Ammon's horn (tissue), 1 donor: ENCODE results near the gene YES1.
"Not testable (repeated sequence)": the region's sequence is repeated elsewhere in the genome, so short reads cannot be mapped to it uniquely, and the experiment has no call there.

Source experiments
- DNase-seq: peaks from one replicate; pipeline ENCODE4 v3.0.0-alpha.2; 2016; ENCODE audit warnings: low spot score

Gene YES1

DNA sequence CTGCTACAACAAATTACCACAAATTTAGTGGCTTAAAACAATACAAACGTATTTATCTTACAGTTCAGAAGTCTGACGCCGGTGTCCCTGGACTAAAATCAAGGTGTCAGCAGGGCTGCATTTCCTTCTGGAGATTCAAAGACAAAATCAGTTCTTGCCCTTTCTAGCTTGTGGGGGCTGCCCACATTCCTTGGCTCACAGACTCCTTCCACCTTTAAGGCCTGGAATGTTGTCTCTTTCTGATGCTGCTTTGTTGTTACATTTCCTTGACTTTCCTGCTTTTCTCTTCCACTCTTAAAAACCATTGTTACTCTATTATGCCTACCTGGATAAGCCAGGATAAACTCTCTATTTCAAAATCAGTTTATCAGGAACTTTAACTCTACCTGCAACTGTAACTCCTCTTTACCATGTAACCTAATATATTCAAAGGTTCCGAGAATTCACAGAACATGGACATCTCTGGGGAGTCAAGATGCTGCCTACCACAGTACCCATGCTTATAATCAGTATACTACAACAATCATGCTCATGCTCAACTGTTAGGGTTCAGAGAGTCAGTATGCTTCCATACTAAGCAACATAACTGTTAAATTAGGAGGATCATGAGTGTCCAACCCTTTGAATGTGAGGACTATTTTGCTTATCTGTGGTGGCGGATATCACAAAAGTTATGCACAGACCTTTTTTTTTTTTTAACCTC lies 27.4 kb downstream of the YES1 start:
- DNase-seq, result no peak

DNA sequence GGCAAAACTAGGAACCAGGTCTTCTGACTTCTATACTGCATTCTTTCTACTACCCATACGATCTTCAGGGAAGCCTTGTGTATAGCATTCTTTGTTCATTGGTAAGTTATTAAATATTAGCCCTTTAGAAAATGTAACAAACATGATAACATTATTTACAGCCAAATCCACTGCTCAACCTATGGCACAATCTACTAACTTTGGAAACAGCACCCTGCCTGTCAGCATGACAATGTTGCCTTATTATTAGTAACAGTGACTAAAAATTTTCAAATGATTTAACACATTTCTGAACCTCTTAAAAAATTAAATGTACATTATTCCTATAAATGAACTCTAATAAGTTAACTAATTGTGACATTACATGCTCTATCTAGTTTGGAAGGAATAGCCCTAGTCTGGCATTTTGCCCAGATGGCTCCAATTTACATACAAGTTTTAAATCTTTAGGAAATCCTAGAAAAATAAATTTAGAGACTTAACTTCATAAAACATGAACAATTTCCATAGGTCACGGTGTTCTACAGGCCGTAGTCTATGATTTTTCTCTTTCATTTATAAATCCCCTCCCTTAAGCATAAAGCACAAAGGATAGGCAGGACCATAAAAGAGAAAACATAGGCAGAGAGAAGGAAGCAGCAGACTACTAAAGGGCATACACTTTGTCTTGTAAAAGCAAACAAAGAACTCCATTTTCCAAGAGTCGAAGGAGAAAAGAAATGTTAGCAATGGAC lies 33.7 kb downstream of the YES1 start:
- DNase-seq, result no peak

DNA sequence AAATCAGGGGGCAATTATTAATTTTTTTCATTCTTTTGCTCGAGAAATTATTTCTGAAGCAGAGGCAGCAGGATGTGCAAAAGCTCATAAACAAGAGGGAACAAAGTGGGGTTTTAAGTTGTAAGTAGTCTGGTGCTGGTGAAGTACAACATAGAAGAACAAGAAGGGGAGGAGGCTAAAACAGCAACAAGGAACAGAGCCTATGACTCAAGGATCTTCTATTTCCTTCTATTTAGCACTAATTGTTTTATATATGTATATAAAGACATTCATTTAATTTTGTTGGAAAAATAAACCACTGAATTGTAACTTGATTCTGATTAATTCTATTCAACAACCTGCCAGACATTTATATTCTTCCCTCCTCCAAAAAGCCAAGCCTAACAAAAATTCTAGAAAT lies 35.0 kb downstream of the YES1 start:
- no peak for DNase-seq

DNA sequence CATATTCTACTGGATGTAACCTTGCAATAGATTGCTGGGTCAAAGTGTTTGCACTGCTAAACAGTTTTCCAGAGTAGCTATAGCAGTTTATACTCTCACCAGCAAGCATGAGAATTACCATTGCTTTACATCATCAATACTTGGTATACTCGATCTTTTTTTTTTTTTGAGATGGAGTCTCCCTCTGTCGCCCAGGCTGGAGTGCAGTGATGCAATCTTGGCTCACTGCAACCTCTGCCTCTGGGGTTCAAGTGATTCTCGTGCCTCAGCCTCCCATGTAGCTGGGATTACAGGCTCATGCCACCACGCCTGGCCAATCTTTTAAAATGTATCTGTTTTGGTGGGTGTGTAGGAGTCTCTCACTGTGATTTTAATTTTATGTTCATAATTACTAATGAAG lies 36.0 kb downstream of the YES1 start:
- not testable (repeated sequence) for DNase-seq

GRCh38 chr18:774811-775210 lies 37.2 kb downstream of the YES1 start:
- no peak for DNase-seq

DNA sequence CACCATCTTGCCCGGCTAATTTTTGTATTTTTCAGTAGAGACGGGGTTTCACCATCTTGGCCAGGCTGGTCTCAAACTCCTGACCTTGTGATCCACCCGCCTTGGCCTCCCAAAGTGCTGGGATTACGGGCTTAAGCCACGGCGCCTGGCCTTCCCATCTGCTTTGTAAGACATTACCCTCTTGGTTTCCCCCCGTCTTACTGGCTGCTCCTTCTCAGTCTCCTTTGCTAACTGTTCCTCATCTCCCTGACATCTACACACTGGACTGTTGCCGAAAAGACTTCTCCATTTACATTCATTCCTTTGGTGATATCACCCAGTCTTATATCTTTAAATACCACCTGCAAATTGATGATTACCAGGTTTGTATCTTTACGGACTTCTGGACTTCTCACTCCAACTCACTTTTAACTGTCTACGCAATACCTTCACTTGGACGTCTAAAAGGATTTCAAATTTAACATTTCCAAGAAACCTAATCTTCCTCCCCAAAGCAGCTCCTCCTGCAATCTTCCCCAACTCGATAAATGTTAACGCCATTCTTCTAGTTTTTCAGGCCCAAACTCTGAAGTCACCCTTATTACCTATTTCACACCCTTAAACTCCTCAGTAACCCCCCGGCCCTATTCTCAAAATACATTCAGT lies 37.9 kb downstream of the YES1 start:
- DNase-seq, result no peak

DNA sequence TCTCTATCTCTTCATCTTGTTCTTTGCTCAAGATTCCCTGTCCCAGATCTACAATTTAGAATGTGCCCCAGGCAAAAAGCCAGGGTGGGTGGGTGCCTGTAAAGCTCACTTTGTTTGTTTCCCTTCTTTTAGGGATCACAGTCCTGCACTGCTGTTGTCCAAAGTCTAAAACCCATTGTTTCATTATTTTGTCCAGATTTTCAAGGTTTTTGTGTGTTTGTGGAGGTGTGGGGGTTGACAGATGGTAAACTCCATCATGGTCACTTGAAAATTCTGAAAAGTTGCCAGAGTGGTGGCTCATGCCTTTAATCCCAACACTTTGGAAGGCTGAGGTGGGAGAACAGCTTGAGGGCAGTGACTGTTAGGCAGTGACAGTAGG lies 41.5 kb downstream of the YES1 start:
- DNase-seq, result no peak

DNA sequence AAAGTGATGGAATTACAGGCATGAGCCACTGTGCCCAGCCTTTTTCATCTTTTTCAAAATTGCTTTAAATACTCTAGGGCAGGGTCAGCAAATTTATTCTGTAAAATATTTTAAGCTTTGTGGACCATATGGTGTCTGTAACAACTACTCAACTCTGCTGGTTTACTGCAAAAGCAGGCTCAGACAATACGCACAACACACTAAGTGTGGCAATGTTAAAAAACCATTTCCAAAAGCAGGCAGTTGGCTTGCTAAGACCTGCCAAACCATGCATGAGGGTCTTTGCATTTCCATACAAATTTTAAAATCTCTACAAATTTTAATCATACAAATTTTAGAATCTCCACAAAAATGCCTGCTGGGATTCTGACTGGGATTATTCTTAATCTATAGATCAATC lies 44.1 kb downstream of the YES1 start:
- no peak for DNase-seq

GRCh38 chr18:767084-767882 lies 44.8 kb downstream of the YES1 start:
- no peak for DNase-seq

- DNase-seq, result no peak
Observed at GRCh38 chr18:766550-766860, 45.5 kb downstream of the YES1 start.

GRCh38 chr18:765764-766549 lies 46.1 kb downstream of the YES1 start:
- DNase-seq, result no peak

DNA sequence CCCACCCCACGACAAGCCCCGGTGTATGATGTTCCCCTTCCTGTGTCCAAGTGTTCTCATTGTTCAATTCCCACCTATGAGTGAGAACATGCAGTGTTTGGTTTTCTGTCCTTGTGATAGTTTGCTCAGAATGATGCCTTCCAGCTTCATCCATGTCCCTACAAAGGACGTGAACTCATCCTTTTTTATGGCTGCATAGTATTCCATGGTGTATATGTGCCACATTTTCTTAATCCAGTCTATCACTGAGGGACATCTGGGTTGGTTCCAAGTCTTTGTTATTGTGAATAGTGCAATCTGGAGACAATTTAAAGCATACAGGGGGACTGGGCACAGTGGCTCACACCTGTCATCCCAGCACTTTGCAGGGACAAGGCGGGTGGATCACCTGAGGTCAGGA lies 52.2 kb downstream of the YES1 start:
- DNase-seq, result not testable (repeated sequence)

DNA sequence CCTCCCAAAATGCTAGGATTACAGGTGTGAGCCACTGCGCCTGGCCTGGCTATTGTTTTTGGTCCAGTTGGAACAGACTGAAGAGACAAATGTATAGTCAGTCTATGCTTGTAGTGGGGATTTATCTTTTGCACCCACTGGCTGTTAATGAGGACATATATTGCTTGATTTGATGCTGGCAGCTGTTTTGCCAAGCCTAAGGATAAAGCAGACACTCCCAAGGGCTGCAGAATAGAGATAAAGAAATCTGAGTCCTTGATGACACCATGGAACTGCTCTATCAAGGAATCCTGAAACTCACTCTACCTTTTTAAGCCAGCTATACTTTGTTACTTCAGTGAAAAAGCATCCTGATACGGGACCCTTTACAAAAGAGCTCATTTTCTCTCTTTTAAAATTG lies 56.5 kb downstream of the YES1 start:
- DNase-seq, result no peak

DNA sequence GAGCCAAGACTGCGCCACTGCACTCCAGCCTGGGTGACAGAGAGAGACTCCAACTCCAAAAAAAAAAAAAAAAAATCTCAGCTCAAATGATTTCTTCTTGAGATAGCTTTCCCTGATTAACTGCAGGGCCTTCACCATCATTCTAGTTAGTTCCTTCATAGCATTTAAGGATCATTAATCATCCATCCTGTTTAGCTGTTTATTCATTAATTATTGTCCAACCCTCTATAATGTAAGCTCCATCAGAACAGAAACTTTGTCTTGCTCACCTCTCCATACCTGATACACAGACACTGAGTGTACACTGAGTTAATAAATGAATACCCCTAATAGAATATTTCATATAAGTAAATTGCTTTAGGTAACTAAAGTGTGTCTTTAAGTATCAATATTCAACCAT lies 57.4 kb downstream of the YES1 start:
- no peak for DNase-seq

DNA sequence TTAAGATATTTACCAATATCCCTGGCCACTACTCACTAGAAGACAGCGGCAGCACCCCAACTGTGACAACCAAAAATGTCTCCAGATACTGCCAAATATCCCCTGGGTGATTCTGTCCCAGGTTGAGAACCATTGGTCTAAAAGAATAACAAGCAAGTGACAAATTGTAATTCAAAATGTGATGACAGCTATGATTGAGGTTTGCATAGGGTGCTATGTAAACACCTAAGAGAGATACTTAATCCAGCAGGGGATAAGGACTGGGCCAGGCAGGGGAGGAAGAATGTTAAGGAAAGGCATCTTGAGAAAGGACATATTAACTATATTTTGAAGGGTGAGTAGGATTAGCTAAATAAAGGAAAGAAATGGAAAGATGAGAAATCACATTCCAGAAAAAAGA lies 61.6 kb downstream of the YES1 start:
- no peak for DNase-seq

DNA sequence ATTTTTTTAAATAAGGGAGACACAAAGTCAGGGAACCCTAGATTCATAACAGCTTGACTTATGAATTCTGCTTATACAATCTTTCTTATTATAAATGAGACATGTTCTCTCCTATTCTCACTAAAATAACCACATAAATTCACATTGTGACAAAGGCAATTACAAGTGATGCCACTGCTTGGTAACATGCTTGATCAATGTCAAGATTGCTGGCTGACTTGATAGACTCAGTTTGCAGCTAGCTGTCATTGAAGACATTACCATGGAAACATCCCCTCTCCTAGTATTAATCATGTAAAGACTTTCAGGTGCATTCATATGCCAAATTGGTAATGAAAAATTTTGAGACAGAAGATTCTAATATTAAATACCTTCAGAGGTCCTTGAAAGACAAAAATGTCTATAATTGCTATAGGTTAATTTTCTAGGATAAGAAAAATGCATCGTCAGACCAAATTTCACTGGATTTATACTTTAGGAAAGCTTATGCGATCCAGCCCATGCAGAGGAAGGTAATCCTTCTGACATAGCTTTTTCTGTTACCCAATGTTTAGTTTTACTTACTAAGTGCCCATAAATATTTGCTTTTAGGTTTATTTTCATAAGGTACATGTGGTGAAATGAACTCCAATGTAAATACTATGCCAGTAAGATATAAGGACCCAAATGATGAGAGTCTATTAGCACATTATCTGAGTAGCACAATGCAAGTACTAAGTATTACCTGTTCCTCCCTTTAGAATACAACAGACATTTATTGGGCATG lies 67.0 kb downstream of the YES1 start:
- no peak for DNase-seq

DNA sequence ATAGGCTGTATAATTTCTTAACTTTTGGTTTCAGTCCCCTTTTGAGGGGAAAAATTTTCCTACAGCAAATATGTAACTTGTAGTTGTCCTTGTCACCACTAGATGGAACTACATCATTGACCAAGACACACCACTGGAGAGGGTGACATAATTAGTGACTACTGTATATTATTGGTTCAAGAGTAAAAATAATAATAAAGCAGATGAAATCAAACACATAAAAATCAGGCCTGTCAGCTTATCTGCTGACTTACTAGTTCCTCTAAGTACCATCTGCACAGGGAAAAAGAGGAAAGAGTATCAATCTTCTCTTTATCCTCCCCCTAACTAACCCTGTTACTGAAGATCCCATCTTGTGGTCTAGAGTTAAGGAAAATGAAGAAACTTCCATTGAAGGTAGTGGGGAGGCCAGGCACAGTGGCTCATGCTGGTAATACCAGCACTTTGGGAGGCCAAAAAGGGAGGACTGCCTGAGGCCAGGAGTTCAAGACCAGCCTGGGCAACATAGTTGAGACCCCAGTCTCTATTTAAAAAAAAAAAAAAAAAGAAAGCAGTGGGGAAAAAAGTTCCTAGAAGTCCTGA lies 70.0 kb downstream of the YES1 start:
- DNase-seq, result peak; percentile 59

GRCh38 chr18:732371-732770 lies 79.7 kb downstream of the YES1 start:
- no peak for DNase-seq

DNA sequence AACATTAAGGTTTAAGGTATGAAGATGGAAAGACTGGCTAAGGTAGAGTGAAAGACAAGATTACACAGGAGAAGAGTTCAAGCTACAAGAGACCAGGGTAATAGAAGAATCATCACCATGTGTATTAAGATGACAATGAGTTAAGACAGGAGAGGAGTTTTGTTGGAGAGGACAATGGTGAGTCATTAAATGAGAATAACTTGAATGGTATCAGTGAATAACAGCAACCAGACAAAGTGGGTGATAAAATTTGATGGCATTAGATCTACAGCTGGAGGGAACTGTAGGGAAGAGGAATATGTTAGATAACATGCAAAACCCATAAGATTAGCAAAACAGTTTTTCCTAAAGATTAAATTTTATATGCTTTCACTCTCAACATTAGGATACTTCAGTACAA lies 80.9 kb downstream of the YES1 start:
- DNase-seq, result no peak

- DNase-seq, result no peak
Observed at GRCh38 chr18:730692-731091, 81.3 kb downstream of the YES1 start.

- DNase-seq, result not testable (repeated sequence)
Observed at GRCh38 chr18:730120-730519, 81.9 kb downstream of the YES1 start.
